ENCODE data around the gene NANOS2. TPM values are rescaled to one million over a fixed set of nuclear protein-coding genes. Genes with fewer than 3 reads are reported as not detected.

NANOS2 gene
- total and polyA plus RNA-seq, 2 of the 13 experiments (the other 11 are each of a cell fraction or from before 2014, with no cell fraction given), result not detected

DNA sequence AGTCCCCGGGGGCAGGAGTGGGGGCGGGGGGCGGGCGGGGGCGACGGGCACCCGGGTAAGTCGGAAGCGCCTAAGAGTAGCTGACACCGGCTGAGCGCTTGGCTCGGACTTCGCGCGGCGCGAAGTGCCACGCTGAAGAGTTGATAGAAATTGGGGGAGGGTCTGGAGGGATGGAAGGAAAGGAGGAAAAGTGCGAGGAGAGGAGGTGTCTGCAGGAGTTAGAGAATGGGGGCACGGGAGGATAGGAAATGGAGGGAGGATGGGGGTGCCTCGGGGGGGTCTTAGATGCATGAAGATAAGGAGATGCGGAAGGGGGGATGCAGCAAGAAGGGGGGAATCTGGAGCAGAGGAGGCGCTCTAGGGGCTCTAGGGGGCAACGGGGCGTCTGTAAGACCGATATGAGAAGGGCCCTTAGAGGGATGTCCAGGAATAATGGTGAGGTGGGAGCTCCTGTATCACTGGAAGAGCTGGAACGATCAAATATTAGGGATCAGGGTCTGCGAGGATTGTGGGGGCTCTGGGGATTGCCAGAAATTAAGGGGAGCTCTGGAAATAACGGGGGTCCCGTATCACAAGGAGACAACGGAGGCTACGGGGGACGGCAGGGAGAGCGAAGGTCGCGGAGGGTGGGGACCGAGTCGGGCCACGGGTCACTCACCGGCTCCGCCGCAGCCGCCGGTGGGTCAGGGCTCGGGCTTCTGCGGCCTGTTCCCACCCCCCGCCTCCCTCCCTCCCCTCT lies 12.5 kb downstream of the NANOS2 start, which contains the start of gene MYPOP (continued):
- TF ChIP-seq NKX3-1 (CRISPR knock-in tag; IDR thresholded peaks at IDR 0.05) (no peak), ZNF136 (CRISPR knock-in tag; IDR thresholded peaks at IDR 0.05; ENCODE audit: low read depth) (no peak), RBM39 (IDR thresholded peaks at IDR 0.05; ENCODE audit: low read depth, low read length, poor library complexity, severe bottlenecking) (no peak), GATA4 (IDR thresholded peaks at IDR 0.05; ENCODE audit: borderline replicate concordance, low read depth) (no peak), ZKSCAN8 (CRISPR knock-in tag; IDR thresholded peaks at IDR 0.05; ENCODE audit: borderline replicate concordance) (no peak), ZNF264 (CRISPR knock-in tag; IDR thresholded peaks at IDR 0.05) (no peak), ZNF749 (CRISPR knock-in tag; IDR thresholded peaks at IDR 0.05; ENCODE audit: borderline replicate concordance) (no peak), TOE1 (CRISPR knock-in tag; IDR thresholded peaks at IDR 0.05) (no peak), ZNF761 (CRISPR knock-in tag; conservative IDR thresholded peaks at IDR 0.05) (no peak), SMARCE1 (IDR thresholded peaks at IDR 0.05; ENCODE audit: borderline replicate concordance) (no peak), FOSL2 (CRISPR knock-in tag; IDR thresholded peaks at IDR 0.05) (no peak), ETV5 (CRISPR knock-in tag; IDR thresholded peaks at IDR 0.05; ENCODE audit: borderline replicate concordance) (no peak), ZNF432 (CRISPR knock-in tag; IDR thresholded peaks at IDR 0.05; ENCODE audit: borderline replicate concordance) (no peak), GZF1 (CRISPR knock-in tag; IDR thresholded peaks at IDR 0.05) (no peak)
- TF ChIP-seq, protein P1, sequence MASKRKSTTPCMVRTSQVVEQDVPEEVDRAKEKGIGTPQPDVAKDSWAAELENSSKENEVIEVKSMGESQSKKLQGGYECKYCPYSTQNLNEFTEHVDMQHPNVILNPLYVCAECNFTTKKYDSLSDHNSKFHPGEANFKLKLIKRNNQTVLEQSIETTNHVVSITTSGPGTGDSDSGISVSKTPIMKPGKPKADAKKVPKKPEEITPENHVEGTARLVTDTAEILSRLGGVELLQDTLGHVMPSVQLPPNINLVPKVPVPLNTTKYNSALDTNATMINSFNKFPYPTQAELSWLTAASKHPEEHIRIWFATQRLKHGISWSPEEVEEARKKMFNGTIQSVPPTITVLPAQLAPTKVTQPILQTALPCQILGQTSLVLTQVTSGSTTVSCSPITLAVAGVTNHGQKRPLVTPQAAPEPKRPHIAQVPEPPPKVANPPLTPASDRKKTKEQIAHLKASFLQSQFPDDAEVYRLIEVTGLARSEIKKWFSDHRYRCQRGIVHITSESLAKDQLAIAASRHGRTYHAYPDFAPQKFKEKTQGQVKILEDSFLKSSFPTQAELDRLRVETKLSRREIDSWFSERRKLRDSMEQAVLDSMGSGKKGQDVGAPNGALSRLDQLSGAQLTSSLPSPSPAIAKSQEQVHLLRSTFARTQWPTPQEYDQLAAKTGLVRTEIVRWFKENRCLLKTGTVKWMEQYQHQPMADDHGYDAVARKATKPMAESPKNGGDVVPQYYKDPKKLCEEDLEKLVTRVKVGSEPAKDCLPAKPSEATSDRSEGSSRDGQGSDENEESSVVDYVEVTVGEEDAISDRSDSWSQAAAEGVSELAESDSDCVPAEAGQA (IDR thresholded peaks at IDR 0.05; ENCODE audit: low read depth), result no peak
- TF ChIP-seq, protein P1 (CRISPR knock-in tag; IDR thresholded peaks at IDR 0.05; ENCODE audit: borderline replicate concordance), result no peak
- TF ChIP-seq, protein P2, sequence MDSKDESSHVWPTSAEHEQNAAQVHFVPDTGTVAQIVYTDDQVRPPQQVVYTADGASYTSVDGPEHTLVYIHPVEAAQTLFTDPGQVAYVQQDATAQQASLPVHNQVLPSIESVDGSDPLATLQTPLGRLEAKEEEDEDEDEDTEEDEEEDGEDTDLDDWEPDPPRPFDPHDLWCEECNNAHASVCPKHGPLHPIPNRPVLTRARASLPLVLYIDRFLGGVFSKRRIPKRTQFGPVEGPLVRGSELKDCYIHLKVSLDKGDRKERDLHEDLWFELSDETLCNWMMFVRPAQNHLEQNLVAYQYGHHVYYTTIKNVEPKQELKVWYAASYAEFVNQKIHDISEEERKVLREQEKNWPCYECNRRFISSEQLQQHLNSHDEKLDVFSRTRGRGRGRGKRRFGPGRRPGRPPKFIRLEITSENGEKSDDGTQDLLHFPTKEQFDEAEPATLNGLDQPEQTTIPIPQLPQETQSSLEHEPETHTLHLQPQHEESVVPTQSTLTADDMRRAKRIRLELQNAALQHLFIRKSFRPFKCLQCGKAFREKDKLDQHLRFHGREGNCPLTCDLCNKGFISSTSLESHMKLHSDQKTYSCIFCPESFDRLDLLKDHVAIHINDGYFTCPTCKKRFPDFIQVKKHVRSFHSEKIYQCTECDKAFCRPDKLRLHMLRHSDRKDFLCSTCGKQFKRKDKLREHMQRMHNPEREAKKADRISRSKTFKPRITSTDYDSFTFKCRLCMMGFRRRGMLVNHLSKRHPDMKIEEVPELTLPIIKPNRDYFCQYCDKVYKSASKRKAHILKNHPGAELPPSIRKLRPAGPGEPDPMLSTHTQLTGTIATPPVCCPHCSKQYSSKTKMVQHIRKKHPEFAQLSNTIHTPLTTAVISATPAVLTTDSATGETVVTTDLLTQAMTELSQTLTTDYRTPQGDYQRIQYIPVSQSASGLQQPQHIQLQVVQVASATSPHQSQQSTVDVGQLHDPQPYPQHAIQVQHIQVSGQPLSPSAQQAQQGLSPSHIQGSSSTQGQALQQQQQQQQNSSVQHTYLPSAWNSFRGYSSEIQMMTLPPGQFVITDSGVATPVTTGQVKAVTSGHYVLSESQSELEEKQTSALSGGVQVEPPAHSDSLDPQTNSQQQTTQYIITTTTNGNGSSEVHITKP (CRISPR knock-in tag; IDR thresholded peaks at IDR 0.05; ENCODE audit: low read depth), result no peak
- TF ChIP-seq, protein P3, sequence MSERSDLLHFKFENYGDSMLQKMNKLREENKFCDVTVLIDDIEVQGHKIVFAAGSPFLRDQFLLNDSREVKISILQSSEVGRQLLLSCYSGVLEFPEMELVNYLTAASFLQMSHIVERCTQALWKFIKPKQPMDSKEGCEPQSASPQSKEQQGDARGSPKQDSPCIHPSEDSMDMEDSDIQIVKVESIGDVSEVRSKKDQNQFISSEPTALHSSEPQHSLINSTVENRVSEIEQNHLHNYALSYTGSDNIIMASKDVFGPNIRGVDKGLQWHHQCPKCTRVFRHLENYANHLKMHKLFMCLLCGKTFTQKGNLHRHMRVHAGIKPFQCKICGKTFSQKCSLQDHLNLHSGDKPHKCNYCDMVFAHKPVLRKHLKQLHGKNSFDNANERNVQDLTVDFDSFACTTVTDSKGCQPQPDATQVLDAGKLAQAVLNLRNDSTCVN (CRISPR knock-in tag; IDR thresholded peaks at IDR 0.05; ENCODE audit: borderline replicate concordance), result no peak

Measured in HepG2 (cell line).